ENCODE results near the gene DOCK11. TPM values are rescaled to one million over a fixed set of nuclear protein-coding genes. Genes with fewer than 3 reads are reported as not detected.
"Not testable (repeated sequence)": the region's sequence is repeated elsewhere in the genome, so short reads cannot be mapped to it uniquely, and the experiment has no call there.

The DOCK11 gene
- total RNA-seq, 2 donors from 2014 or later: 4.9 to 15.8 TPM

- intact Hi-C loops (cut with DNase I): no loop called here
- 83 to 100% methylated on average over 1 of the region's 1 CpG for WGBS, 2 donors
- no peak overlapping the region for H3K4me3 ChIP-seq
- ATAC-seq (no peak), DNase-seq (no peak)
- H3K36me3 ChIP-seq (replicated peaks in 1 of 2; ENCODE audit: insufficient read depth in 1 of 2, low read depth in 2 of 2): no peaks in the 10 kb centered on the region
- H3K4me1 ChIP-seq: no peaks in the 10 kb centered on the region
- H3K27me3 ChIP-seq: no peaks in the 10 kb centered on the region
- H3K27ac ChIP-seq: no peak overlapping the region
- H3K9me3 ChIP-seq: no peaks in the 10 kb centered on the region
- TF ChIP-seq POLR2A (IDR thresholded peaks at IDR 0.05) (no peak), CTCF (IDR thresholded peaks at IDR 0.05) (no peak)
Observed at GRCh38 chrX:118480172-118480571, 15.4 kb upstream of the DOCK11 start.

GRCh38 chrX:118482384-118482783 lies 13.2 kb upstream of the DOCK11 start:
- intact Hi-C loops (cut with DNase I); H3K36me3 ChIP-seq (replicated peaks in 1 of 2; ENCODE audit: insufficient read depth in 1 of 2, low read depth in 2 of 2); DNase-seq; H3K27me3 ChIP-seq; H3K4me3 ChIP-seq; H3K27ac ChIP-seq; H3K4me1 ChIP-seq; H3K9me3 ChIP-seq; ATAC-seq: not testable (repeated sequence)
- 90 to 98% methylated on average over 3 to 4 of the region's 4 CpGs for WGBS, 2 donors

- Histone ChIP-seq H3K4me1 (no peaks in the 10 kb centered on the region), H3K9me3 (no peaks in the 10 kb centered on the region), H3K4me3 (no peak overlapping the region), H3K27me3 (no peaks in the 10 kb centered on the region), H3K27ac (no peak overlapping the region), H3K36me3 (replicated peaks in 1 of 2; ENCODE audit: insufficient read depth in 1 of 2, low read depth in 2 of 2) (no peaks in the 10 kb centered on the region)
- no peak for DNase-seq
- no peak for TF ChIP-seq CTCF (IDR thresholded peaks at IDR 0.05)
- TF ChIP-seq POLR2A (IDR thresholded peaks at IDR 0.05): no peak
- intact Hi-C loops (cut with DNase I): no loop called here
- WGBS, 2 donors: 49 to 61% methylated on average over 7 to 9 of the region's 9 CpGs
- no peak for ATAC-seq
Observed at GRCh38 chrX:118484216-118484903, 11.3 kb upstream of the DOCK11 start.

- H3K9me3 ChIP-seq; ATAC-seq; H3K27ac ChIP-seq; H3K4me3 ChIP-seq; H3K36me3 ChIP-seq (replicated peaks in 1 of 2; ENCODE audit: insufficient read depth in 1 of 2, low read depth in 2 of 2); DNase-seq; H3K27me3 ChIP-seq; intact Hi-C loops (cut with DNase I); H3K4me1 ChIP-seq: not testable (repeated sequence)
- 89 to 100% methylated on average over 1 of the region's 1 CpG for WGBS, 2 donors
Observed at GRCh38 chrX:118486693-118487092, 8.9 kb upstream of the DOCK11 start.

GRCh38 chrX:118493016-118493415 lies 2.6 kb upstream of the DOCK11 start:
- intact Hi-C loops (cut with DNase I): no loop called here
- TF ChIP-seq CTCF (IDR thresholded peaks at IDR 0.05) (no peak), POLR2A (IDR thresholded peaks at IDR 0.05) (no peak)
- H3K36me3 ChIP-seq (replicated peaks in 1 of 2; ENCODE audit: insufficient read depth in 1 of 2, low read depth in 2 of 2): no peaks in the 10 kb centered on the region
- WGBS, 2 donors: 88 to 93% methylated on average over 3 of the region's 3 CpGs
- no peak overlapping the region for H3K4me3 ChIP-seq
- DNase-seq (no peak), ATAC-seq (no peak)
- H3K27ac ChIP-seq: no peak overlapping the region
- H3K4me1 ChIP-seq: peaks cover 8% of the 10 kb centered on the region
- H3K27me3 ChIP-seq: no peaks in the 10 kb centered on the region
- no peaks in the 10 kb centered on the region for H3K9me3 ChIP-seq

- TF ChIP-seq CTCF (IDR thresholded peaks at IDR 0.05) (no peak), POLR2A (IDR thresholded peaks at IDR 0.05) (no peak)
- Histone ChIP-seq H3K27me3 (no peaks in the 10 kb centered on the region), H3K4me3 (no peak overlapping the region), H3K9me3 (no peaks in the 10 kb centered on the region), H3K4me1 (peaks cover 8% of the 10 kb centered on the region), H3K27ac (no peak overlapping the region), H3K36me3 (replicated peaks in 1 of 2; ENCODE audit: insufficient read depth in 1 of 2, low read depth in 2 of 2) (no peaks in the 10 kb centered on the region)
- WGBS, 2 donors: 94 to 97% methylated on average over 3 of the region's 3 CpGs
- ATAC-seq: no peak
- intact Hi-C loops (cut with DNase I): no loop called here
- no peak for DNase-seq
Observed at GRCh38 chrX:118493653-118494297, 1.8 kb upstream of the DOCK11 start.

Measured in body of pancreas (tissue), 4 donors.